Glutamatergic neuron (in vitro differentiated cells): ENCODE data around the gene LRRC18. TPM values are rescaled to one million over a fixed set of nuclear protein-coding genes. Genes with fewer than 3 reads are reported as not detected.

Experiments used
- DNase-seq: peaks from one replicate; pipeline ENCODE4 v3.0.0; 2022
- H3K27ac Mint-ChIP-seq: one replicate; pipeline ENCODE4 v1.8.0; 2020; ENCODE audit warnings: mild to moderate bottlenecking, mixed read lengths, inconsistent platforms; ENCODE audit not compliant: unreplicated experiment
- H3K27me3 Mint-ChIP-seq: one replicate; pipeline ENCODE4 v1.8.0; 2020; ENCODE audit warnings: mild to moderate bottlenecking, moderate library complexity, mixed read lengths, inconsistent platforms; ENCODE audit not compliant: unreplicated experiment
- H3K36me3 Mint-ChIP-seq: one replicate; pipeline ENCODE4 v1.8.0; 2020; ENCODE audit warnings: mild to moderate bottlenecking, mixed read lengths, inconsistent platforms; ENCODE audit not compliant: unreplicated experiment
- H3K4me1 Mint-ChIP-seq: one replicate; pipeline ENCODE4 v1.8.0; 2020; ENCODE audit warnings: mild to moderate bottlenecking, low read depth, mixed read lengths, inconsistent platforms; ENCODE audit not compliant: unreplicated experiment
- H3K4me3 Mint-ChIP-seq: one replicate; pipeline ENCODE4 v1.8.0; 2020; ENCODE audit warnings: mild to moderate bottlenecking, mixed read lengths, inconsistent platforms; ENCODE audit not compliant: unreplicated experiment
- H3K9me3 Mint-ChIP-seq: one replicate; pipeline ENCODE4 v1.8.0; 2020; ENCODE audit warnings: mild to moderate bottlenecking, moderate library complexity, mixed read lengths, inconsistent platforms; ENCODE audit not compliant: unreplicated experiment
- total RNA-seq: library from RNA; stranded (reverse); fragmentation: NEBNext Ultra II Directional; extraction: Animal tissue kit (Norgen Biotek cat#: 25700); gene quantifications from one replicate; pipeline ENCODE4 v1.2.1, GENCODE V29; 2021; ENCODE audit not compliant: unreplicated experiment
- TF ChIP-seq, protein P1 (sequence below): fragments of 200-600 bp; sonication (generic); IDR thresholded peaks from one replicate; pipeline ENCODE4 v1.5.0; 2021; ENCODE audit not compliant: partially characterized antibody, unreplicated experiment

The LRRC18 gene
- total RNA-seq, 1 donor from 2014 or later: not detected

DNA sequence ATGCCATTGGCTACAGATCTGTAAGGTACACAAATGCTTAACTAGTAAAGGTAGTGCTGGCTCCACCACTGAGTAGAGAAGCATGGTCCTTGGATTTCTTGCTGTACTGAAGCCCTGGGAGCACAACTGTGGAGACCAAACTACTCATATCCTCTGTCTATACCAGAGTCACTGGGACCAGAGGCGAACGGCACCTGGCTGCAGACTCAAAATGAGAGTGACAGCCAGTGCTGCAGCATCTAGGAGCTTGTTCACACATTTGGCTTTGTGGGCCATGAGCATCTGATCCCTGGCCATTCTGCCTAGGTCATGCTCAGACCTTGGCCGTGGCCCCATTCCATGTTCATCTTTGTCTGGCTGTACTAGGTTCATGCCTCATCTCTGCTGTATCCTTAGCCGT lies 31.9 kb downstream of the LRRC18 start:
- no peak overlapping the region for H3K4me3 Mint-ChIP-seq
- H3K36me3 Mint-ChIP-seq: no peaks in the 10 kb centered on the region
- H3K9me3 Mint-ChIP-seq: no peaks in the 10 kb centered on the region
- no peak overlapping the region for H3K27ac Mint-ChIP-seq
- no peak for DNase-seq
- TF ChIP-seq, protein P1, sequence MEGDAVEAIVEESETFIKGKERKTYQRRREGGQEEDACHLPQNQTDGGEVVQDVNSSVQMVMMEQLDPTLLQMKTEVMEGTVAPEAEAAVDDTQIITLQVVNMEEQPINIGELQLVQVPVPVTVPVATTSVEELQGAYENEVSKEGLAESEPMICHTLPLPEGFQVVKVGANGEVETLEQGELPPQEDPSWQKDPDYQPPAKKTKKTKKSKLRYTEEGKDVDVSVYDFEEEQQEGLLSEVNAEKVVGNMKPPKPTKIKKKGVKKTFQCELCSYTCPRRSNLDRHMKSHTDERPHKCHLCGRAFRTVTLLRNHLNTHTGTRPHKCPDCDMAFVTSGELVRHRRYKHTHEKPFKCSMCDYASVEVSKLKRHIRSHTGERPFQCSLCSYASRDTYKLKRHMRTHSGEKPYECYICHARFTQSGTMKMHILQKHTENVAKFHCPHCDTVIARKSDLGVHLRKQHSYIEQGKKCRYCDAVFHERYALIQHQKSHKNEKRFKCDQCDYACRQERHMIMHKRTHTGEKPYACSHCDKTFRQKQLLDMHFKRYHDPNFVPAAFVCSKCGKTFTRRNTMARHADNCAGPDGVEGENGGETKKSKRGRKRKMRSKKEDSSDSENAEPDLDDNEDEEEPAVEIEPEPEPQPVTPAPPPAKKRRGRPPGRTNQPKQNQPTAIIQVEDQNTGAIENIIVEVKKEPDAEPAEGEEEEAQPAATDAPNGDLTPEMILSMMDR: no peak
- H3K4me1 Mint-ChIP-seq: no peaks in the 10 kb centered on the region
- H3K27me3 Mint-ChIP-seq: peaks cover 6% of the 10 kb centered on the region

DNA sequence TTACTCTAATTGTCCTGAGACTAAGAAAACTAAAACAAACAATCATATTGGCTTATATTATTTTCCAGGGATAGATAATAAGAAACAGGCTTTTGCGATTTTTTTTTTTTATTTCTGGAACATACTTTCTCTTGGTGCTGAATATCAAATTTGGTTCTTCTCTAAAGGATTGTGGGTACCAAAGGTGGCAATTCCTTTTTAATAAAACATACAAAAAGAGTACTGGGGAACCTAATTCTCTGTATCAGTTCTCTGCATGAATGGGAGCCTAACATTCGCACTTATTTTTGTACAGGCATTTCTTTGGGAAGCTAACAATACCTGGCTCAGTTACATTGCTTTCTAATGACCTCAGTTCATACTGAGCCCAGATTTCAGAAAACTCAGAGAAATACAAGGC lies 32.8 kb downstream of the LRRC18 start:
- Mint-ChIP-seq H3K9me3 (no peaks in the 10 kb centered on the region), H3K27me3 (peaks cover 8% of the 10 kb centered on the region), H3K4me3 (no peak overlapping the region), H3K36me3 (no peaks in the 10 kb centered on the region), H3K27ac (no peak overlapping the region), H3K4me1 (no peaks in the 10 kb centered on the region)
- DNase-seq: no peak
- TF ChIP-seq, protein P1: no peak

DNA sequence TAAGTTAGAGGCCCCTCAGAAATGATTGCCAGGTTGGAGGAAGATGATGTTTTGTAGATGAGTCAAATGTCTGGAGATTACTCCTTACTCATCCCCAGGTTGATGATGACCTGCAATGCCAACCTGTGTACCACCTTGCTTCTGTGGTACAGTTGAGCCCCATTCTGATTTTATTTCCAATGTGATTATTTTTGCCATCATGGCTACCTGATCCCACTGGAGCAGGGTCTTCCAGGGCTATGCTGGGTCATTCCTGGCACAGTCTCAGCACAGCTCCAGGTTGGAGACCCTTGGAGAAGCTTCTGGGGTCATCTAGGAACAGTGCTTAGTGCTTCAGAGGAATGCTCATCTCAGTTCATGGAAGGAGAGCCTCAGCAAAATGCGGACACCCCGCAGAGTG lies 34.3 kb downstream of the LRRC18 start:
- H3K27ac Mint-ChIP-seq: no peak overlapping the region
- TF ChIP-seq, protein P1: no peak
- peaks cover 8% of the 10 kb centered on the region for H3K27me3 Mint-ChIP-seq
- H3K4me1 Mint-ChIP-seq: no peaks in the 10 kb centered on the region
- no peaks in the 10 kb centered on the region for H3K36me3 Mint-ChIP-seq
- H3K9me3 Mint-ChIP-seq: no peaks in the 10 kb centered on the region
- DNase-seq: no peak
- H3K4me3 Mint-ChIP-seq: no peak overlapping the region

DNA sequence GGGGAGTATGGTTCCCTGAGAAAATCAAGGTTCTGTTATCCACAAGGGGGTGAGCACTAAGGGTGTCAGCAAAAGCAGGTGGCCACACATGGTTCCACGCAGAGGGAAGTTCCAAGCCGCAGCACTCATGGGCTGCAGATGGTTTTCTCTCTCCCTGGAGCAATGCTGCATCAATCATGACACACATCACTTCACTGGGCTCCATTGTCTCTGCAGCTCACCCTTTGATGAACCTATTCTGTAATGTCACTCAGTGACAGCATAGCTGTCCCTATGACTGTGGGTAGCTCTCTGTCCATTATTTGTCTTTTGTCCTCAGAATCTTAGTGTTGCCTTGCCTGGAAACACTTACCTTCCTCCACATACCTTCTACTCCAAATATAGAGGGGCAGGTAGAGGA lies 34.8 kb downstream of the LRRC18 start:
- H3K27ac Mint-ChIP-seq: no peak overlapping the region

DNA sequence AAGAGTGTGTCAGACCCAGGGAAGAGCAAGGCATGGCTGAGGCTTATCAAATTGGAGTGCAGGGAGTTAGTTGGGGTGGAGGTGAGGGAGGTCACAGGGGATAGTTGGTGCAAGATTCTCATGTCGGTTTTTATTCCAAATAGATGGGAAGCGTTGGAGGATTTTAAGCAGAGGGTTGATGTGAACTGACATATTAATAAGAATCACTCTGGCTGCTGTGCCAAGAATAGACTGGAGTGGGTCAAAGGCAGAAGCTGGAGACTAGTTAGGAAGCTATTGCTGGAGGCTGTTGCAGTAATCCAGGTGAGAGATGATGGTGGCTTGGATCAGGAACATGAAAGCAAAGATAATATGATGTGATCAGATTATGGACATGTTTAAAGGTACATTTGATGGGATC lies 36.5 kb downstream of the LRRC18 start:
- Mint-ChIP-seq H3K36me3 (no peaks in the 10 kb centered on the region), H3K27ac (no peak overlapping the region), H3K4me1 (no peaks in the 10 kb centered on the region), H3K27me3 (peaks cover 10% of the 10 kb centered on the region), H3K4me3 (no peak overlapping the region), H3K9me3 (no peaks in the 10 kb centered on the region)
- TF ChIP-seq, protein P1: no peak
- no peak for DNase-seq

More for the DNA sequence above, 34.8 kb downstream of the LRRC18 start:
- Mint-ChIP-seq H3K27me3 (peaks cover 8% of the 10 kb centered on the region), H3K9me3 (no peaks in the 10 kb centered on the region), H3K4me1 (no peaks in the 10 kb centered on the region), H3K36me3 (no peaks in the 10 kb centered on the region), H3K4me3 (no peak overlapping the region)
- no peak for DNase-seq
- TF ChIP-seq, protein P1: no peak
